GM12875 (cell line): ENCODE results near the gene SMG6.

Experiments used
- H3K4me3 ChIP-seq: one replicate; pipeline ENCODE4 v1.5.1; 2011; ENCODE audit warnings: low read depth, low read length, control low read depth
- CTCF ChIP-seq: IDR thresholded peaks from 2 replicates; pipeline ENCODE4 v1.5.1; 2011; ENCODE audit warnings: low read depth, mild to moderate bottlenecking, control low read depth, inconsistent platforms, low read length, moderate library complexity, borderline replicate concordance; ENCODE audit not compliant: insufficient read depth

SMG6 gene

GRCh38 chr17:2190014-2190413 is 113.6 kb downstream of the SMG6 start:
- H3K4me3 ChIP-seq = no peak overlapping the region
- no peak for TF ChIP-seq CTCF

- TF ChIP-seq CTCF = no peak
- no peak overlapping the region for H3K4me3 ChIP-seq
These were observed 114.5 kb downstream of the SMG6 start for GRCh38 chr17:2188971-2189630.

GRCh38 chr17:2187758-2188157 is 115.8 kb downstream of the SMG6 start:
- H3K4me3 ChIP-seq = no peak overlapping the region
- no peak for TF ChIP-seq CTCF

- no peak overlapping the region for H3K4me3 ChIP-seq
- TF ChIP-seq CTCF = no peak
These were observed 116.6 kb downstream of the SMG6 start for GRCh38 chr17:2186937-2187336.

GRCh38 chr17:2184993-2185931 is 118.3 kb downstream of the SMG6 start:
- no peak for TF ChIP-seq CTCF
- H3K4me3 ChIP-seq = no peak overlapping the region

GRCh38 chr17:2183346-2183745 is 120.2 kb downstream of the SMG6 start:
- no peak for TF ChIP-seq CTCF

More at GRCh38 chr17:2183346-2183745, 120.2 kb downstream of the SMG6 start:
- H3K4me3 ChIP-seq = no peak overlapping the region
